CD4-positive, alpha-beta T cell treated with Interleukin-21 for 1 hour (primary cell): ENCODE measurements around the gene IKBKG.
"Not testable (repeated sequence)": the region's sequence is repeated elsewhere in the genome, so short reads cannot be mapped to it uniquely, and the experiment has no call there.

ENCODE experiments used
- DNase-seq: peaks from one replicate; pipeline ENCODE4 v3.0.0-alpha.2; 2020

IKBKG gene

GRCh38 chrX:154607976-154608375 lies 60.6 kb downstream of the IKBKG start:
- DNase-seq, result not testable (repeated sequence)

GRCh38 chrX:154608823-154609222 lies 61.4 kb downstream of the IKBKG start:
- not testable (repeated sequence) for DNase-seq

GRCh38 chrX:154611146-154611545 lies 63.7 kb downstream of the IKBKG start:
- DNase-seq, result not testable (repeated sequence)

- DNase-seq, result not testable (repeated sequence)
Observed at GRCh38 chrX:154613586-154613985, 66.2 kb downstream of the IKBKG start.
